GM19328 (cell line): Measurements from ENCODE around the gene CAMTA1.

Experiments used
- ATAC-seq: cut with Tn5 transposase; IDR thresholded peaks from one replicate; pipeline ENCODE4 v1.9.1; 2021; ENCODE audit warnings: mild to moderate bottlenecking, moderate library complexity; ENCODE audit not compliant: unreplicated experiment

CAMTA1 gene

GRCh38 chr1:7511381-7511780, 726.1 kb downstream of the CAMTA1 start:
- no peak for ATAC-seq

- ATAC-seq = no peak
These were observed 727.8 kb downstream of the CAMTA1 start for GRCh38 chr1:7513081-7513480.

DNA sequence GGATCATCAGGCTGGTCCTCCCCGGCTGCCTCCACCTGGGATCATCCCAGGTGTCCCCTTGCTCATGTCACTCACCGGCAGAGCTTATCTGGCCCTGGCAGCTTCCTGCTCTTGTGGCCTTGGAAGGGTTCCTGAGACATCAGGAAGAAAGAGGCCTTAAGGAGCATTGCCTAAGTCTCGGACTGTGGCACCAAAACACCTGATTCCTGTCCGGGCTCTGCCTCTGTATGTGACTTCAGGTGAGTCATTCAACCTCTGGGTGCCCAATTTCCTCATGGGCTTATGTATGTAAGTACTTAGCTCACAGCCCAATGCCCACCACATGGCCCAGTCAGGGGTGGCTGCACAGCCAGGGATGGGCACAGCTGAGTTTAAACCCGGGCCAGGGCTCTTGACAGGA, 729.9 kb downstream of the CAMTA1 start:
- no peak for ATAC-seq

DNA sequence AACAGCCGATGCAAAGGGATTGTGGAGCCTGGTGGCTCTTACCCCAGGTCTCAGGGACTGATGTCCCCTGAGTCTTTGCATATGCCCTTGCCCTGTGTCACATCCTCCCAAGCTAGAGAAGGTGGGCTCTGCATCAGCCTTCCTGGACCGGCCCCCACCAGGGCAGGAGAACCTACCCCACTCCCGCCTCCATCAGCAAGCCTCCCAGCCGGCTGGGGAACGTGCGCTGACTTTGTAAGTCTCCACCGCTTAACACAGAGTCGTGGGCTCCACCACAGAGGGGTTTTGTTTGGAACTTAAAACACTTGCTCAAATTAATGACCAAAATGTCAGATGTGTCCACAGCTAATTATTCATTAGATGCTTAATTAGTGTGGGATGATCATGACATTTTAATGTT, 730.6 kb downstream of the CAMTA1 start:
- no peak for ATAC-seq

DNA sequence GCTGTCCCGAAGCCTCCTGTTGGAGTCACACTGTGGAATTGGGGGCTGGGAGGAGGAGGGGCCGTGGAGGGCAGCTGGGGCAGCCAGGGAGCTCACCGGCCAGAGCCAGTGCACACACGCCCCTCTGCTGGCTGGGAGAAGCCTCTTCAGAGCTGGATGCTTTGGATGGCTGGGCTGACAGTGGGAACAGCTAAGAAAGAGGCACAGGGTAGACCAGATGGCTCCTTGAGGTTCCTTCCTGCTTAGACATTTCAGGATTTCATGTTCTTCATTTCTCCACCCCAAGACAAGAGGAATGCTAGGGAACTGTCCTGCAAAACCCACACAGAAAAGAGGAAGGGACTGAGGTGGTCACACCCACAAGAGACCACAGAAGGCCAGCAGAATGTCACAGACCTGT, 731.1 kb downstream of the CAMTA1 start:
- no peak for ATAC-seq

DNA sequence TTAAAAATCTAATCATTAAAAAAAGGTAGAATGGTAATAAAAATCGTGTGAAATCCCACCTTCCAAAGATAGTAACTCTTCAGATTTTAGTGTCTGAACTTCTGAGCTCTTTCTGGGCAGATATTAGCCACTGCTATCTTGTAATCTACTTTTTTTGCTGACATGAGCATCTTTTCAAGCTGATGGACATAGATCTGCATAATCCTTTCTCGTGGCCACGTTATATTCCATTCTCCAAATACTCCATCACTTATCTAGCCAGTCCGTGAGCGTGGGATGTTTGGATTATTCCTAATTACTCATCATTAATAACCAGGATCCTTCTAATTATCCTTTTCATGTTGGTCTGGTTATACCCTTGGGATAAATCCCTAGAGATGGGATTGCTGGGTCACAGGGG, 731.7 kb downstream of the CAMTA1 start:
- no peak for ATAC-seq

DNA sequence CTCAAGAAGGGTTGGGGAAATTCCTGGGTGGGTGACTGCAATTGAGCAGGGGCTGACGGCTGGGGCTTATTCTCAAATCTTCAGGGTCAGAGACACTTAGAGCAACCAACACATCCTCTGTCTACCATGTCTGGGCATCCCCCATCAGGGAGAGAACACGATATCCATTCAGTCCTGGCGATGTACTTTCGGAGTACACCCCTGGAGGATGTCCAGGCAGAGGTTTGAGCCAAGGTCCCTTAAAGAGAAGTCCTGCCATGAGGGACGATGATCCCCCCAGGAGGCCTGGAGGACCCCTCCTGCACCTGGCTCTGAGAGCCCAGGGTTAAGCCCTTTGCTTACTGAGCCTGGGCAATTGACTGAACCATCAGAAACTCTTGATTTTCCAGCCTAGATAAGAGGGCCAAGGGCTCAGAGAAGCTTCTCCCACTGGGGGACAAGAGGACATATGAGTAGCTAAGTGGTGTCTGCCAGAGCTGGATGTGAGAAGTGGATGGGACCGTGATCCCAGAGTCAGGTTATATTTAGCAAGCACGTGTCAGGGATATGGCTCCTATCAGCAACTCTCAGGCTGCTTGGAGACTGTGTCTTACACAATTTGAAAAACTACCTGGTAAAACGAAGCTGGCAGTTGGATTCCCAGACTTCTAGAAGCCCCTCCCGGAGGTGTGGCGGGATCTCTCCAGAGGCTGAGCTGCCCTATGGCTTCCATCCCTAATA, 732.5 kb downstream of the CAMTA1 start:
- no peak for ATAC-seq

GRCh38 chr1:7518411-7518810, 733.2 kb downstream of the CAMTA1 start:
- no peak for ATAC-seq

DNA sequence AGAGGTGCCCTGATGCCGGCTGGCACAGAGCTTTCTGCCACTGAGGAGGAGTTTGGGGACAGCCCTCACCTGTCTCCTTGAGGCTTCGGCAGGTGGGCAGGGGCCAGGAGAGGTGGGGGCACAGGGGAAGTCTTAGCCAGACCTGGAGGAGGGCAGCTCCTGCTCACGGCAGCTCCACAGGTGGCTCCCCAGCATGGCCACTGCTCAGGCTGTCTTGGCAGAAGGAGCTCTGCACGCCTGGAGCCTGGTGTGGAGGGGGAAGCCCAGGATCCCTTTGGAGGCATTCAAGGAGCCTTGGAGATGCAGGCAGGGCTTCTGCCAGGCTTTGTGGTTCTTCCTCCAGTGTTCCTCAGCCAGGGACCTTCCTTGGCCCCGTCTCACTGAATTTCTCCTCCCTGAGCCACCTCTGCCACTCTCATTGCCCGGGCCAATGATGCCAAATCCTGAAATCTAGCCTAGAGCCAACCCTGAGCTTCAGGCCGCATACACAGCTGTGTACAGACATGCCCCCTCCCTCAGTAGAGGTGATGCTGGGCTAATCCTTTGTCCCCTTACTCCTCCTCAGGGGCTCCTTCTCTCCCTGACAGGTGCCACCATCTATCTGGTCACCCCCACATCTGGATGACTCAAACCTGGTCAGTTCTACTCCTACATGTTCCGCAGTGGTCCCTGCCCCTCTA, 734.1 kb downstream of the CAMTA1 start:
- ATAC-seq = no peak

- ATAC-seq = no peak
These were observed 734.7 kb downstream of the CAMTA1 start for GRCh38 chr1:7519861-7520395.

- no peak for ATAC-seq
These were observed 735.2 kb downstream of the CAMTA1 start for GRCh38 chr1:7520496-7520895.

DNA sequence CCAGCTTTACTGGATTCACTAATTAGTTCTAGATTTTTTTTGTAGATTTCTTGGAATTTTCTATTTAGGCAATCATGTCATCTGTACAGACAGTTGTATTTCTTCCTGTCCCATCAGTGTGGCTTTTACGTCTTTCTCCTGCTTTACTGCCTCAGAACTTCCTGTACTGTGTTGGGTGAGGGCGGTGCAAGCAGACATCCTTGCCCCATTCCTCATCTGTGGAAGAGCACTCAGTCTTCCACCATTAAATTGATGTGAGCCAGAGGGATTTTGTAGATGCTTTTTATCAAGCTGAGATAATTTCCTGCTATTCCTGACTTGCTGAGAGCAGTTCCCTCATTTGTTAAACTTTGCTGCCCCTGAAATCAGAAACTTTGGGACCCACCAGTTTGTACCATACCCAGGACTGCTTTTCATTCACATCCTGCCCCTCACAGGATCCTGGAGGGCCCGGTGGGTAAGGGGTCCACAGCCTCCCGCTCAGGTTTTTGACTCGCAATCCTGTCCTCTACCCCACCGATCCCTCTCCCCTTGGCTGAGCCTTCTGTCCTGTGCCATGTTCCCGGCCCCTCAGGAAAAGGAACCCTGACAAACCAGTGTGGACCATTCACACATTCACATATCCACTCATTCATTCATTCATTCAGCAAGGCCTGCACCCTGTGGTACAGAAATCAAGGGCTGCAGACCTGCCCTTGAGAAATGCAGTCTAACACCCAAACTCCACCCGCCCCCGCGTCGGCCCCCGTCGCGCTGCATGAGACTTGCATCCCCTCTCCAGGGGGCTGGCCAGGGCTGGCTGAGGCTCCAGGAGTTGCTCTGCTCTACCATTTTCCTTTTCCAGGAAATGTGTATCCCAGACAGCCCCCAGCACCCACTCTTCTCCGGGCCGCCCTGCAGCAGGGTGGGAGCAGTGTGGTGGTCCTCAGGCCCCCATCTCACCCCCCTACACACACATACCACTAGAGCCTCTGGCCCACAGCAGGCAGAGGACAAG, 739.4 kb downstream of the CAMTA1 start:
- ATAC-seq = no peak

GRCh38 chr1:7525338-7526063, 740.2 kb downstream of the CAMTA1 start:
- ATAC-seq = no peak

DNA sequence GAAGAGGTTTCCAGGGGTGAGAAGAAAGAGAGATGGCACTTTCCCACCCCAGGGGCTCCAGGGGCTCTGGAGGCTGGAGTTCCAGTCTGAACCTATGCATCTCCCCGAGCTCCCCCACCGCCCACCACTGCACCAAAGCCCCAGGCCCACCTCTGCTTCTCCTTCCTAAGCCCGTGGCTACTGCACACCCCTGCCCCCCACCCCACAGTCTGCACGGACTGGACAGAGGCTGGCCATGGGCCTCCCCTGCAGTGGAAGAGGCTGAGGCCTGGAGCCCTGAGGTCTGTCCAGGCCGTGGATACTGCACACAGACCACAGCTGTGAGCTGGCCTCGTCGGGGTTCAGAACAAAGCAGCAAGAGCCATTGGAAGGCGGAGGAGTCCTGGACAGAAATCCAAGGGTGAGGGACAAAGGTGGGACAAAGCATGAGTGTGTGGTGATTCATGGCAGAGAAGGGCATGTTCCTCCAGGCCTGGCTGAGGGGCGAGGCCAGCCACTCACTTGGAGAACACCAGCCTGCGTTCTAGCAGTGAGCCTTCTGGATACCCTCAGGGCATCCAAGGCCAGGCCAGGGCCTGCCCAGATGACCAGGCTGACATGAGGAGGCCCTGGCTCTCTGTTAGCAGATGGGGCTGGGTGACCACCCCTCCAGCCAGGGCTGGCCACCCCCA, 741.1 kb downstream of the CAMTA1 start:
- no peak for ATAC-seq

- no peak for ATAC-seq
These were observed 741.8 kb downstream of the CAMTA1 start for GRCh38 chr1:7526867-7527732.

DNA sequence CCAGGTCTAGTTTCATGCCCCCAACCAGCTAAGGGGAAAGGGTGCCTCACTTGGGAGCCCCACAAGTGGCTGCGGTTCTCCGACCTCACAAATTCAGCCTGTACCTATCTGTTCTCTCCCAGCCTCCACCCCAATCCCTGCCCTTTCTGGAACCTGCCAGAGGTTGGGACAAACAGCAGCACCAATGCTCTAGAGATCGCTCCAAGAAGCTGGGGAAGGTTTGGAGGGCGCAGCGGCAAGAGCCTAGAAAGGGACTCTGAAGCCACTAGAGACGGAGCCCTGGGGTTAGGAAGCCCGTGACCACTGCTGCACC, 742.4 kb downstream of the CAMTA1 start:
- no peak for ATAC-seq

- ATAC-seq = no peak
These were observed 743.3 kb downstream of the CAMTA1 start for GRCh38 chr1:7528386-7529198.

DNA sequence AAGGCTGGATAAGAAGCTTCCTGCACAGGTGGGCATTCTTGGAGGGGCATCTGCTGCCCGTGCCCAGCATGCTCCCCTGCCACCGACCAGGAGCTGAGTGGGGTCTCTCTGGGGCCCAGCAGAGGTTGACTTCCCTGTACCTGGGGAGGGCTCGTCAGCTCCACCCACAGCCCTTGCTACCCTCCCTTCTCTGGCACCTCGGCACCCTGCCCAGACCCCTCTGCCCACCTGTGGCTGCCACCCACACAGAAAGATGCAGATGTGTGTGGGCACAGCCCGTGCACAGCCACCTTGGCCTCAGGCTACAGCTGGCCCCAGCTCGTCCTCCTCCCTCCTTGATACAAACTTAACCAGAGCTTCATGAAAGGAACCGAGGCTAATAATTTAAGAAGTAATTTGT, 744.7 kb downstream of the CAMTA1 start:
- ATAC-seq = no peak
